Ascending aorta (tissue), 2 donors: ENCODE data around the gene ARHGAP35. TPM values are rescaled to one million over a fixed set of nuclear protein-coding genes. Genes with fewer than 3 reads are reported as not detected.

Source experiments
- DNase-seq, 2 donors: peaks; one replicate each; pipeline ENCODE4 v3.0.0-alpha.2; 2019; ENCODE audit warnings: low spot score in 2 of 2
- H3K27ac ChIP-seq, 2 donors: fragments of 200-600 bp; sonication (generic); one replicate each; pipeline ENCODE4 v1.5.1; 2016 to 2017; ENCODE audit warnings: mild to moderate bottlenecking in 1 of 2
- H3K27me3 ChIP-seq: fragments of 200-600 bp; sonication (generic); one replicate; pipeline ENCODE4 v1.5.1; 2017
- H3K36me3 ChIP-seq, 2 donors: fragments of 200-600 bp; sonication (generic); one replicate each; pipeline ENCODE4 v1.5.1; 2016
- H3K4me1 ChIP-seq, 2 donors: fragments of 200-600 bp; sonication (generic); one replicate each; pipeline ENCODE4 v1.5.1; 2016 to 2017; ENCODE audit warnings: mild to moderate bottlenecking in 1 of 2
- H3K4me3 ChIP-seq, 2 donors: fragments of 200-600 bp; sonication (generic); one replicate each; pipeline ENCODE4 v1.5.1; 2016 to 2017; ENCODE audit warnings: mild to moderate bottlenecking in 1 of 2
- H3K9me3 ChIP-seq, 2 donors: fragments of 200-600 bp; sonication (generic); one replicate each; pipeline ENCODE4 v1.5.1; 2016
- CTCF ChIP-seq, 3 experiments: fragments of 200-600 bp in 2 of 3; fragments of 450-650 bp in 1 of 3; sonication (generic) in 2 of 3; IDR thresholded peaks; one replicate each; pipeline ENCODE4 v1.5.1; 2016 to 2019; ENCODE audit warnings: antibody characterized with exemption in 3 of 3, mild to moderate bottlenecking in 1 of 3, moderate library complexity in 1 of 3
- intact Hi-C: fragments of 100-400 bp; cut with DNase I; formaldehyde crosslinking; loops from one replicate; pipeline ENCODE4 v1.15.1; 2023
- total RNA-seq: library from RNA; depleted of rRNA; stranded (reverse); fragments of >200 nt; gene quantifications from one replicate; pipeline ENCODE4 v1.1.0, GENCODE V29; 2016

Gene ARHGAP35
- total RNA-seq, 1 donor from 2014 or later = 23.7 TPM

- H3K36me3 ChIP-seq = no peaks in the 10 kb centered on the region
- H3K9me3 ChIP-seq = no peaks in the 10 kb centered on the region
- H3K4me1 ChIP-seq = peaks cover 3 to 11% of the 10 kb centered on the region in 2 donors
- peak; percentile 79 to 98 for DNase-seq
- H3K27ac ChIP-seq = peak overlapping the region; percentile 78 to 83
- no peaks in the 10 kb centered on the region for H3K27me3 ChIP-seq
- intact Hi-C loops = loop anchor here (1.0 kb wide), 1 partner anchor 135 kb away; no protein-coding TSS in a partner anchor
- peak; percentile 83 to 88 (median 83) for TF ChIP-seq CTCF (IDR thresholded peaks at IDR 0.05)
- peak overlapping the region; percentile 45 to 60 for H3K4me3 ChIP-seq
Measured at GRCh38 chr19:46856062-46857022, 4.5 kb upstream of the ARHGAP35 start.

- Histone ChIP-seq H3K4me3 (peak overlapping the region; percentile 85 to 87), H3K4me1 (peaks cover 9 to 26% of the 10 kb centered on the region in 2 donors), H3K27me3 (no peaks in the 10 kb centered on the region), H3K27ac (peak overlapping the region; percentile 68 to 97), H3K36me3 (no peaks in the 10 kb centered on the region), H3K9me3 (no peaks in the 10 kb centered on the region)
- DNase-seq = no peak
- intact Hi-C loops = loop anchor here (1.0 to 5.0 kb wide), 4 partner anchors 39 to 397 kb away; partner anchors contain the start of genes CCDC9 and ZC3H4
- TF ChIP-seq CTCF (IDR thresholded peaks at IDR 0.05) = no peak
Measured at GRCh38 chr19:46859637-46860124, 1.1 kb upstream of the ARHGAP35 start.

- peaks cover 12 to 32% of the 10 kb centered on the region in 2 donors for H3K4me1 ChIP-seq
Measured at GRCh38 chr19:46860125-46860845, 512 bp upstream of the ARHGAP35 start.

GRCh38 chr19:46861691-46862502 is 1.1 kb downstream of the ARHGAP35 start:
- Histone ChIP-seq H3K36me3 (no peaks in the 10 kb centered on the region), H3K4me3 (peak overlapping the region; percentile 85 to 87), H3K27me3 (no peaks in the 10 kb centered on the region), H3K27ac (peak overlapping the region; percentile 97 to 100), H3K4me1 (peaks cover 12 to 34% of the 10 kb centered on the region in 2 donors), H3K9me3 (no peaks in the 10 kb centered on the region)
- intact Hi-C loops = loop anchor here (2.0 to 5.0 kb wide), 3 partner anchors 37 to 395 kb away; partner anchors contain the start of gene CCDC9
- peak in 1 of 2 donors; percentile 62 for DNase-seq
- no peak for TF ChIP-seq CTCF (IDR thresholded peaks at IDR 0.05)

More at GRCh38 chr19:46860125-46860845, 512 bp upstream of the ARHGAP35 start:
- peak; percentile 94 to 99 for DNase-seq
- no peaks in the 10 kb centered on the region for H3K9me3 ChIP-seq
- intact Hi-C loops = loop anchor here (1.0 to 5.0 kb wide), 4 partner anchors 39 to 397 kb away; partner anchors contain the start of genes CCDC9 and ZC3H4
- H3K27me3 ChIP-seq = no peaks in the 10 kb centered on the region
- TF ChIP-seq CTCF (IDR thresholded peaks at IDR 0.05) = no peak
- H3K4me3 ChIP-seq = peak overlapping the region; percentile 85 to 87
- peak overlapping the region; percentile 97 to 100 for H3K27ac ChIP-seq
- H3K36me3 ChIP-seq = no peaks in the 10 kb centered on the region
